ENCODE results near the gene SERPINB1. TPM values are rescaled to one million over a fixed set of nuclear protein-coding genes. Genes with fewer than 3 reads are reported as not detected.

The SERPINB1 gene
- total and polyA plus RNA-seq, 9 of the 15 experiments (the other 6 are each of a cell fraction or from before 2014, with no cell fraction given) = 33.9 to 108 (median 63.8) TPM

DNA sequence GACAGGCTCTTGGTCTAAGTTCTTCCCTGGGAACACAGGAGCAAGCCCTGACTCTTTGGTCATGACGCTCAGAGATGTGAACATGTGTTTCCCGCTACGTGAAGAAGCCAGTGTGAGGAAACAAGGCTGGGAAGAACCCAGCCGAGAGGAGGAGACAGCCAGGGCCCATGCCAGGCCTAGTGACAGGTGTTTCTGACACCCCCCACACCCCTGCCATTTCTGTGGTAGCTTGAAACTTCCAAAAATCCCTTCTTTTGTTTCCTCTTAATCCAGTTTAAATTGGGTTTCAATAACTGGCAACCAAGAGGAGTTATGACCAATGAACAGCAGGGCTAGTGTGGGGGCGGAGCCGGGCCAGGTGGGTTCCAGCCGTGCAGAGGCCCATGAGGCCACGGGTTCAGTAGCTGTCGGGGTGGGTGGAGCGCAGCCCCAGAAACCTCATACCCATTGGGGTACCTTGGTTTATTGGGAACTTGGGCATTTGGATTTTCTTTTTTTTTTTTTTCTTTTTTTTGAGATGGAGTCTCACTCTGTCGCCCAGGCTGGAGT, 43.0 kb downstream of the SERPINB1 start:
- Histone ChIP-seq H3K9me1 (ENCODE audit: control insufficient read depth, insufficient read depth, low read length) (no peaks in the 10 kb centered on the region), H3K9me3 (replicated peaks; ENCODE audit: control insufficient read depth, insufficient read depth, low read depth, low read length) (0 out of 2 replicates have a peak, but pooled peaks cover 4% of the 10 kb centered on the region), H2AFZ (ENCODE audit: low read depth, low read length) (peak overlapping the region; percentile 15), H3K4me3 (no peak overlapping the region), H3K79me2 (ENCODE audit: control insufficient read depth, insufficient read depth, low read length) (no peaks in the 10 kb centered on the region), H3K4me1 (replicated peaks in 1 of 2; ENCODE audit: control insufficient read depth in 2 of 2, insufficient read depth in 2 of 2, low read length in 2 of 2) (peaks cover 13 to 17% of the 10 kb centered on the region in 2 experiments), H4K20me1 (replicated peaks; ENCODE audit: control insufficient read depth, insufficient read depth, low read length) (no peaks in the 10 kb centered on the region), H3K27me3 (ENCODE audit: control insufficient read depth in 2 of 2, insufficient read depth in 2 of 2, low read length in 2 of 2) (no peaks in the 10 kb centered on the region), H3K4me2 (ENCODE audit: insufficient read depth, low read length) (no peak overlapping the region), H3K27ac (ENCODE audit: extremely low read depth, low read depth, low read length) (no peak overlapping the region), H3K9ac (ENCODE audit: insufficient read depth in 1 of 2, low read depth in 2 of 2, low read length in 2 of 2) (peak overlapping the region in 1 of 2 experiments; percentile 67; a peak in 2 of 4 replicates), H3K36me3 (ENCODE audit: control insufficient read depth, insufficient read depth, low read length) (no peaks in the 10 kb centered on the region)
- FAIRE-seq (no peak), ATAC-seq (peak; percentile 60), DNase-seq (ENCODE audit: extremely low read depth in 1 of 4, low spot score in 3 of 4) (peak in 2 of 4 experiments; percentile 36 to 41)
- intact Hi-C loops (cut with micrococcal nuclease) = no loop called here
- ChIA-PET CTCF (ENCODE audit: low intra/inter-chr PET ratio) (interaction anchor here (0.6 kb wide), 1 partner anchor 175 kb away, joined by 3 read pairs; no protein-coding TSS in a partner anchor), POLR2A (interaction anchor here (0.7 to 1.9 kb wide), 3 partner anchors 16 to 116 kb away, joined by 3 to 7 read pairs (median 4); partner anchors contain the start of gene SERPINB1)
- WGBS (ENCODE audit: insufficient coverage, low coverage, missing lambda C conversion rate) = 66% methylated on average over 10 of the region's 11 CpGs
- no TSS peak for BruUV-seq (replicated peaks)
- in situ Hi-C loops (cut with MboI) = no loop called here
- TF ChIP-seq SIN3A (IDR thresholded peaks at IDR 0.05; ENCODE audit: borderline replicate concordance in 2 of 2, control insufficient read depth in 1 of 2, low read depth in 2 of 2, low read length in 2 of 2) = no peak
- TF ChIP-seq DACH1 (IDR thresholded peaks at IDR 0.05; ENCODE audit: partially characterized antibody) = peak; percentile 41
- TF ChIP-seq, protein P1, sequence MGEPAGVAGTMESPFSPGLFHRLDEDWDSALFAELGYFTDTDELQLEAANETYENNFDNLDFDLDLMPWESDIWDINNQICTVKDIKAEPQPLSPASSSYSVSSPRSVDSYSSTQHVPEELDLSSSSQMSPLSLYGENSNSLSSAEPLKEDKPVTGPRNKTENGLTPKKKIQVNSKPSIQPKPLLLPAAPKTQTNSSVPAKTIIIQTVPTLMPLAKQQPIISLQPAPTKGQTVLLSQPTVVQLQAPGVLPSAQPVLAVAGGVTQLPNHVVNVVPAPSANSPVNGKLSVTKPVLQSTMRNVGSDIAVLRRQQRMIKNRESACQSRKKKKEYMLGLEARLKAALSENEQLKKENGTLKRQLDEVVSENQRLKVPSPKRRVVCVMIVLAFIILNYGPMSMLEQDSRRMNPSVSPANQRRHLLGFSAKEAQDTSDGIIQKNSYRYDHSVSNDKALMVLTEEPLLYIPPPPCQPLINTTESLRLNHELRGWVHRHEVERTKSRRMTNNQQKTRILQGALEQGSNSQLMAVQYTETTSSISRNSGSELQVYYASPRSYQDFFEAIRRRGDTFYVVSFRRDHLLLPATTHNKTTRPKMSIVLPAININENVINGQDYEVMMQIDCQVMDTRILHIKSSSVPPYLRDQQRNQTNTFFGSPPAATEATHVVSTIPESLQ (CRISPR knock-in tag; IDR thresholded peaks at IDR 0.05) = no peak
- TF ChIP-seq EGR1 (conservative IDR thresholded peaks at IDR 0.05) = peak; percentile 76
- no peak for TF ChIP-seq ZNF134 (CRISPR knock-in tag; conservative IDR thresholded peaks at IDR 0.05)
- TF ChIP-seq, protein P2, sequence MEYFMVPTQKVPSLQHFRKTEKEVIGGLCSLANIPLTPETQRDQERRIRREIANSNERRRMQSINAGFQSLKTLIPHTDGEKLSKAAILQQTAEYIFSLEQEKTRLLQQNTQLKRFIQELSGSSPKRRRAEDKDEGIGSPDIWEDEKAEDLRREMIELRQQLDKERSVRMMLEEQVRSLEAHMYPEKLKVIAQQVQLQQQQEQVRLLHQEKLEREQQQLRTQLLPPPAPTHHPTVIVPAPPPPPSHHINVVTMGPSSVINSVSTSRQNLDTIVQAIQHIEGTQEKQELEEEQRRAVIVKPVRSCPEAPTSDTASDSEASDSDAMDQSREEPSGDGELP (CRISPR knock-in tag; IDR thresholded peaks at IDR 0.05; ENCODE audit: borderline replicate concordance) = peak; percentile 70; the same call in 1 of the 2 replicates
- TF ChIP-seq, protein P3, sequence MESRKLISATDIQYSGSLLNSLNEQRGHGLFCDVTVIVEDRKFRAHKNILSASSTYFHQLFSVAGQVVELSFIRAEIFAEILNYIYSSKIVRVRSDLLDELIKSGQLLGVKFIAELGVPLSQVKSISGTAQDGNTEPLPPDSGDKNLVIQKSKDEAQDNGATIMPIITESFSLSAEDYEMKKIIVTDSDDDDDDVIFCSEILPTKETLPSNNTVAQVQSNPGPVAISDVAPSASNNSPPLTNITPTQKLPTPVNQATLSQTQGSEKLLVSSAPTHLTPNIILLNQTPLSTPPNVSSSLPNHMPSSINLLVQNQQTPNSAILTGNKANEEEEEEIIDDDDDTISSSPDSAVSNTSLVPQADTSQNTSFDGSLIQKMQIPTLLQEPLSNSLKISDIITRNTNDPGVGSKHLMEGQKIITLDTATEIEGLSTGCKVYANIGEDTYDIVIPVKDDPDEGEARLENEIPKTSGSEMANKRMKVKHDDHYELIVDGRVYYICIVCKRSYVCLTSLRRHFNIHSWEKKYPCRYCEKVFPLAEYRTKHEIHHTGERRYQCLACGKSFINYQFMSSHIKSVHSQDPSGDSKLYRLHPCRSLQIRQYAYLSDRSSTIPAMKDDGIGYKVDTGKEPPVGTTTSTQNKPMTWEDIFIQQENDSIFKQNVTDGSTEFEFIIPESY (CRISPR knock-in tag; IDR thresholded peaks at IDR 0.05) = peak; percentile 73; the same call in 1 of the 2 replicates
- TF ChIP-seq ADNP (tag; IDR thresholded peaks at IDR 0.05) = no peak
